GM12891 (cell line): Measurements from ENCODE around the gene ZNF468.

ENCODE experiments used
- PAX5 ChIP-seq: IDR thresholded peaks from 2 replicates; pipeline ENCODE4 v1.6.1; 2011; ENCODE audit warnings: low read length, moderate library complexity, mild to moderate bottlenecking; ENCODE audit not compliant: insufficient read depth, severe bottlenecking
- POLR2A ChIP-seq: IDR thresholded peaks from 2 replicates; pipeline ENCODE4 v1.6.1; 2011; ENCODE audit warnings: low read depth, low read length, control low read depth
- POLR2AphosphoS5 ChIP-seq: IDR thresholded peaks from 2 replicates; pipeline ENCODE4 v1.6.1; 2011; ENCODE audit warnings: low read depth, low read length, control low read depth

DNA sequence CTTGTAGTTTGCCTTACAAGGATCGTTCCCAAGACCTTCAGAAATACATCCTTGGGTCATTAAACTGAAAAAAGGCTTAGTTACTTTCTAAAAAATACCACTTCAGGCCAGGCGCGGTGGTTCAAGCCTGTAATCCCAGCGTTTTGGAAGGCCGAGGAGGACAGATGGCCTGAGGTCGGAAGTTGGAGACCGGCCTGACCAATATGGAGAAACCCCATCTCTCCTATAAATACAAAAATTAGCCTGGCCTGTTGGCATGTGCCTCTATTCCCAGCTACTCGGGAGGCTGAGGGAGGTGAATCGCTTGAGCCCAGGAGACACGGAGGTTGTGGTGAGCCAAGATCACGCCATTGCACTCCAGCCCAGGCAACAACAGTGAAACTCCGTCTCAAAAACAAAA lies 33.7 kb downstream of the ZNF468 start:
- TF ChIP-seq POLR2A (no peak), PAX5 (no peak), POLR2AphosphoS5 (no peak)
